HepG2 (cell line): ENCODE data around the gene IL22RA1. TPM values are rescaled to one million over a fixed set of nuclear protein-coding genes. Genes with fewer than 3 reads are reported as not detected.

ENCODE experiments used
- ATAC-seq: fragments of 200-7000 bp; cut with Tn5 transposase; 3 replicates; pipeline ENCODE4 v1.9.1; 2020; ENCODE audit warnings: mild to moderate bottlenecking, moderate library complexity
- BruUV-seq: library from RNA; stranded (reverse); fragments of 400-500 nt; replicated peaks from 2 replicates; lab custom pipeline; 2021; lab: Mats Ljungman, UMichigan
- CTCF ChIA-PET: fragments of 300-600 bp; formaldehyde crosslinking; extraction: SDS; loops from one replicate; lab custom pipeline; 2021; ENCODE audit warnings: low total read pairs, inconsistent platforms, low intra/inter-chr PET ratio; lab: Yijun Ruan, JAX
- POLR2A ChIA-PET: fragments of 350-600 bp; sonication (Branson Sonifier 250); formaldehyde crosslinking; loops from one replicate; lab custom pipeline; 2020; ENCODE audit warnings: antibody characterized with exemption, inconsistent platforms; lab: Yijun Ruan, JAX
- DNase-seq: peaks from one replicate; pipeline ENCODE4 v3.0.0-alpha.2; 2015; ENCODE audit warnings: low spot score
- FAIRE-seq: peaks from 3 replicates; lab custom pipeline; 2011; peaks lifted over from hg19 to GRCh38; lab: Jason Lieb, UNC
- H2AFZ ChIP-seq: one replicate; pipeline ENCODE4 v1.6.1; 2011; ENCODE audit warnings: low read length, inconsistent platforms
- H3K27ac ChIP-seq: fragments of 300-600 bp; 3 replicates; pipeline ENCODE4 v1.8.0; 2011; ENCODE audit warnings: mixed run types, mild to moderate bottlenecking, mixed read lengths, low read length, inconsistent platforms; ENCODE audit not compliant: insufficient read depth; ENCODE audit errors: extremely low read length
- H3K27me3 ChIP-seq, 2 experiments: fragments of 200-600 bp in 1 of 2; 2 replicates in 1 of 2; 3 replicates in 1 of 2; pipeline versions ENCODE4 v1.6.0 to v1.8.0; 2011; ENCODE audit warnings: low read length in 2 of 2, mild to moderate bottlenecking in 2 of 2, moderate library complexity in 2 of 2, inconsistent platforms in 1 of 2; ENCODE audit not compliant: insufficient read depth in 2 of 2, control insufficient read depth in 1 of 2
- H3K36me3 ChIP-seq, 2 experiments: fragments of 200-600 bp in 1 of 2; replicated peaks in 1 of 2; 2 replicates in 1 of 2; 3 replicates in 1 of 2; pipeline versions ENCODE4 v1.5.1 to v1.8.0; 2011; ENCODE audit warnings: low read length in 2 of 2, inconsistent platforms in 1 of 2; ENCODE audit not compliant: insufficient read depth in 2 of 2, control insufficient read depth in 1 of 2
- H3K4me1 ChIP-seq: 2 replicates; pipeline ENCODE4 v1.5.1; 2012; ENCODE audit warnings: low read length, inconsistent platforms; ENCODE audit not compliant: insufficient read depth
- H3K4me2 ChIP-seq: 2 replicates; pipeline ENCODE4 v1.6.0; 2011; ENCODE audit warnings: low read depth, low read length, inconsistent platforms
- H3K4me3 ChIP-seq, 3 experiments: fragments of 200-600 bp in 1 of 3; sonication (generic), shearing (Covaris generic) in 1 of 3; replicated peaks in 1 of 3; 2 replicates each; pipeline ENCODE4 v1.5.1; 2011 to 2016; ENCODE audit warnings: low read length in 3 of 3, inconsistent platforms in 2 of 3, low read depth in 2 of 3, mild to moderate bottlenecking in 2 of 3, control low read depth in 1 of 3, mixed read lengths in 1 of 3; ENCODE audit not compliant: insufficient read depth in 1 of 3
- H3K79me2 ChIP-seq: one replicate; pipeline ENCODE4 v1.6.1; 2011; ENCODE audit warnings: low read length, inconsistent platforms; ENCODE audit not compliant: insufficient read depth
- H3K9ac ChIP-seq: 2 replicates; pipeline ENCODE4 v1.6.0; 2011; ENCODE audit warnings: mild to moderate bottlenecking, low read depth, low read length, inconsistent platforms; ENCODE audit not compliant: insufficient read depth
- H3K9me3 ChIP-seq: 2 replicates; pipeline ENCODE4 v1.5.1; 2012; ENCODE audit warnings: mild to moderate bottlenecking, low read length
- H4K20me1 ChIP-seq: 2 replicates; pipeline ENCODE4 v1.6.0; 2011; ENCODE audit warnings: inconsistent platforms, mild to moderate bottlenecking, low read length, moderate library complexity; ENCODE audit not compliant: insufficient read depth
- BORCS8-MEF2B ChIP-seq: sonication (generic); formaldehyde crosslinking; IDR thresholded peaks from 2 replicates; pipeline ENCODE4 v1.8.0; 2022; ENCODE audit warnings: mild to moderate bottlenecking, missing genetic modification reagents
- CBX2 ChIP-seq, 2 experiments: fragments of 200-600 bp in 1 of 2; sonication (generic); formaldehyde crosslinking in 1 of 2; IDR thresholded peaks; 2 replicates each; pipeline versions ENCODE4 v1.7.0 to v1.8.1; 2018 to 2022; ENCODE audit warnings: low read depth in 2 of 2, low read length in 1 of 2, mild to moderate bottlenecking in 1 of 2, missing genetic modification reagents in 1 of 2
- KLF16 ChIP-seq, 2 experiments: sonication (generic) in 1 of 2; formaldehyde crosslinking in 1 of 2; IDR thresholded peaks; 2 replicates each; pipeline versions ENCODE4 v1.6.1 to v1.8.0; 2016 to 2023; ENCODE audit warnings: missing genetic modification reagents in 2 of 2, missing compliant biosample characterization in 1 of 2
- NFE2L1 ChIP-seq: sonication (generic); formaldehyde crosslinking; IDR thresholded peaks from 2 replicates; pipeline ENCODE4 v1.4.0; 2020; ENCODE audit warnings: missing genetic modification reagents, mild to moderate bottlenecking, borderline replicate concordance
- RARA ChIP-seq: IDR thresholded peaks from 2 replicates; pipeline ENCODE4 v1.6.1; 2016; ENCODE audit warnings: missing genetic modification reagents, missing compliant biosample characterization
- RBAK ChIP-seq: sonication (generic); formaldehyde crosslinking; IDR thresholded peaks from 2 replicates; pipeline ENCODE4 v1.5.1; 2020; ENCODE audit warnings: mild to moderate bottlenecking, missing genetic modification reagents
- SRY ChIP-seq: sonication (generic); formaldehyde crosslinking; IDR thresholded peaks from 2 replicates; pipeline ENCODE4 v1.8.0; 2022; ENCODE audit warnings: mild to moderate bottlenecking, missing genetic modification reagents
- TBL1XR1 ChIP-seq: fragments of 150-350 bp; IDR thresholded peaks from 2 replicates; pipeline ENCODE4 v1.6.1; 2014; ENCODE audit warnings: borderline replicate concordance, low read length; ENCODE audit not compliant: partially characterized antibody
- THAP11 ChIP-seq: IDR thresholded peaks from 2 replicates; pipeline ENCODE4 v1.6.1; 2016; ENCODE audit warnings: missing biosample characterization, missing genetic modification reagents
- ZNF180 ChIP-seq: sonication (generic); formaldehyde crosslinking; IDR thresholded peaks from 2 replicates; pipeline ENCODE4 v1.4.0; 2020; ENCODE audit warnings: low read depth, missing genetic modification reagents, borderline replicate concordance
- ZNF292 ChIP-seq: sonication (generic); formaldehyde crosslinking; IDR thresholded peaks from 2 replicates; pipeline ENCODE4 v1.8.1; 2022; ENCODE audit warnings: mild to moderate bottlenecking, low read depth, missing genetic modification reagents, borderline replicate concordance
- ZNF543 ChIP-seq: sonication (generic); formaldehyde crosslinking; IDR thresholded peaks from 2 replicates; pipeline ENCODE4 v1.4.0; 2020; ENCODE audit warnings: mild to moderate bottlenecking, missing genetic modification reagents
- WGBS: methylation state at CpG from one replicate; pipeline ENCODE4 v1.1.6; 2017; ENCODE audit warnings: low lambda C conversion rate; 5-methylcytosine and 5-hydroxymethylcytosine counted together
- in situ Hi-C: cut with HindIII; loops from 2 replicates; pipeline ENCODE4 v1.10.0; 2017; ENCODE audit warnings: low pct_unique_long_range_greater_than_20kb; ENCODE audit not compliant: extremely low pct_ligation_motif_present
- intact Hi-C: fragments of 100-400 bp; cut with micrococcal nuclease; formaldehyde crosslinking; loops from one replicate; pipeline ENCODE4 v1.10.0; 2022; ENCODE audit not compliant: unreplicated experiment
- polyA plus RNA-seq, 8 experiments: library from polyadenylated mRNA; depleted of rRNA in 3 of 8; stranded (reverse) in 7 of 8; unstranded in 1 of 8; fragments of >200 nt; fragmentation: Illumina TruSeq in 4 of 8; extraction: Trizol in 4 of 8; gene quantifications; 2 replicates each; pipeline versions ENCODE4 v1.2.1 to v1.2.3, GENCODE V29; 2011 to 2016; ENCODE audit warnings: low read depth in 4 of 8, missing spikeins in 1 of 8, mixed read lengths in 1 of 8; ENCODE audit not compliant: insufficient read depth in 1 of 8
- total RNA-seq, 5 experiments: library from RNA; depleted of rRNA; stranded (reverse); fragments of >200 nt; fragmentation: Illumina TruSeq; extraction: Trizol; gene quantifications; 2 replicates each; pipeline ENCODE4 v1.2.3, GENCODE V29; 2016; ENCODE audit warnings: low read depth in 1 of 5
- TF ChIP-seq, protein P1 (sequence below): sonication (generic); formaldehyde crosslinking; IDR thresholded peaks from 2 replicates; pipeline ENCODE4 v1.5.0; 2020; ENCODE audit warnings: mild to moderate bottlenecking, missing genetic modification reagents

Gene IL22RA1
- total and polyA plus RNA-seq, 2 of the 13 experiments (the other 11 are each of a cell fraction or from before 2014, with no cell fraction given): 4.4 to 10.2 TPM

- peak overlapping the region; percentile 79 for H3K27ac ChIP-seq
- peaks cover 0 to 5% of the 10 kb centered on the region in 2 experiments; a peak in 2 of 5 replicates for H3K36me3 ChIP-seq
- POLR2A ChIA-PET: interaction anchor here (1.2 to 4.3 kb wide), 5 partner anchors 10 to 34 kb away, joined by 4 to 44 read pairs (median 19); partner anchors contain the start of gene IL22RA1
- no peaks in the 10 kb centered on the region for H3K9me3 ChIP-seq
- H3K27me3 ChIP-seq: no peaks in the 10 kb centered on the region
- no peak for DNase-seq
- no peak for ATAC-seq
- CTCF ChIA-PET: no interaction called here
- H3K4me3 ChIP-seq: peak overlapping the region in 1 of 3 experiments; percentile 36; a peak in 1 of 6 replicates
- H4K20me1 ChIP-seq: no peaks in the 10 kb centered on the region
- peak overlapping the region; percentile 50; the same call in 1 of the 2 replicates for H3K9ac ChIP-seq
- peak overlapping the region; percentile 66 for H3K4me2 ChIP-seq
- H2AFZ ChIP-seq: no peak overlapping the region
- intact Hi-C loops (no loop called here), in situ Hi-C loops (no loop called here)
- TF ChIP-seq ZNF180 (no peak), ZNF543 (no peak), SRY (no peak), BORCS8-MEF2B (CRISPR knock-in tag) (no peak), KLF16 (CRISPR knock-in tag; IDR thresholded peaks at IDR 0.05) (no peak), TBL1XR1 (no peak), ZNF292 (CRISPR knock-in tag) (no peak), RBAK (CRISPR knock-in tag) (no peak), CBX2 (IDR thresholded peaks at IDR 0.05; ENCODE audit: low read depth, low read length) (no peak), CBX2 (CRISPR knock-in tag; IDR thresholded peaks at IDR 0.05; ENCODE audit: low read depth) (no peak), THAP11 (CRISPR knock-in tag) (no peak), RARA (CRISPR knock-in tag) (no peak), NFE2L1 (CRISPR knock-in tag) (no peak)
- TF ChIP-seq, protein P1, sequence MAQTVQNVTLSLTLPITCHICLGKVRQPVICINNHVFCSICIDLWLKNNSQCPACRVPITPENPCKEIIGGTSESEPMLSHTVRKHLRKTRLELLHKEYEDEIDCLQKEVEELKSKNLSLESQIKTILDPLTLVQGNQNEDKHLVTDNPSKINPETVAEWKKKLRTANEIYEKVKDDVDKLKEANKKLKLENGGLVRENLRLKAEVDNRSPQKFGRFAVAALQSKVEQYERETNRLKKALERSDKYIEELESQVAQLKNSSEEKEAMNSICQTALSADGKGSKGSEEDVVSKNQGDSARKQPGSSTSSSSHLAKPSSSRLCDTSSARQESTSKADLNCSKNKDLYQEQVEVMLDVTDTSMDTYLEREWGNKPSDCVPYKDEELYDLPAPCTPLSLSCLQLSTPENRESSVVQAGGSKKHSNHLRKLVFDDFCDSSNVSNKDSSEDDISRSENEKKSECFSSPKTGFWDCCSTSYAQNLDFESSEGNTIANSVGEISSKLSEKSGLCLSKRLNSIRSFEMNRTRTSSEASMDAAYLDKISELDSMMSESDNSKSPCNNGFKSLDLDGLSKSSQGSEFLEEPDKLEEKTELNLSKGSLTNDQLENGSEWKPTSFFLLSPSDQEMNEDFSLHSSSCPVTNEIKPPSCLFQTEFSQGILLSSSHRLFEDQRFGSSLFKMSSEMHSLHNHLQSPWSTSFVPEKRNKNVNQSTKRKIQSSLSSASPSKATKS (CRISPR knock-in tag): no peak
- BruUV-seq: no TSS peak
- H3K4me1 ChIP-seq: peaks cover 56% of the 10 kb centered on the region
- no peak for FAIRE-seq
- H3K79me2 ChIP-seq: no peaks in the 10 kb centered on the region
- WGBS: 100% methylated on average over 1 of the region's 3 CpGs
Observed at GRCh38 chr1:24120965-24121364, 22.0 kb downstream of the IL22RA1 start.
